ENCODE data around the gene OR5D13. TPM values are rescaled to one million over a fixed set of nuclear protein-coding genes. Genes with fewer than 3 reads are reported as not detected.
A peak's percentile ranks its signal among the peaks of the same experiment; 100 is the strongest.

Gene OR5D13, protein sequence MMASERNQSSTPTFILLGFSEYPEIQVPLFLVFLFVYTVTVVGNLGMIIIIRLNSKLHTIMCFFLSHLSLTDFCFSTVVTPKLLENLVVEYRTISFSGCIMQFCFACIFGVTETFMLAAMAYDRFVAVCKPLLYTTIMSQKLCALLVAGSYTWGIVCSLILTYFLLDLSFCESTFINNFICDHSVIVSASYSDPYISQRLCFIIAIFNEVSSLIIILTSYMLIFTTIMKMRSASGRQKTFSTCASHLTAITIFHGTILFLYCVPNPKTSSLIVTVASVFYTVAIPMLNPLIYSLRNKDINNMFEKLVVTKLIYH
- not detected in 2 replicates for total RNA-seq (2021)
- Bru-seq, nascent RNA, result not detected
- not detected for BruChase-seq, experiment 1, labeled RNA remaining after a 2-hour chase
- BruChase-seq, experiment 2, labeled RNA remaining after a 6-hour chase, result not detected
- long read RNA-seq, result 0 reads

- Histone ChIP-seq H3K27me3 (replicated peaks; ENCODE audit: insufficient read depth, low read depth, low read length, poor library complexity) (no peaks in the 10 kb centered on the region), H3K4me1 (ENCODE audit: insufficient read depth, low read length, poor library complexity, severe bottlenecking) (no peaks in the 10 kb centered on the region), H3K27ac (ENCODE audit: low read depth, low read length, poor library complexity, severe bottlenecking) (no peak within 1 kb of the TSS), H3K9me3 (ENCODE audit: low read depth, low read length, poor library complexity, severe bottlenecking) (peaks cover 18% of the 10 kb centered on the region), H3K36me3 (ENCODE audit: insufficient read depth, low read length, poor library complexity, severe bottlenecking) (no peaks in the 10 kb centered on the region), H3K4me3 (ENCODE audit: low read depth, low read length, poor library complexity, severe bottlenecking) (no peak within 1 kb of the TSS)
- no peak for DNase-seq (ENCODE audit: low spot score)
- ChIA-PET CTCF (no interaction called here), POLR2A (ENCODE audit: low non-redundant PET) (no interaction called here)
- no TSS peak for BruUV-seq (replicated peaks)
- intact Hi-C loops (cut with micrococcal nuclease; ENCODE audit: unreplicated experiment), result no loop called here
- no peak for TF ChIP-seq EZH2 (IDR thresholded peaks at IDR 0.05; ENCODE audit: borderline replicate concordance, low read depth, low read length, poor library complexity, severe bottlenecking)
- TF ChIP-seq, protein P1, sequence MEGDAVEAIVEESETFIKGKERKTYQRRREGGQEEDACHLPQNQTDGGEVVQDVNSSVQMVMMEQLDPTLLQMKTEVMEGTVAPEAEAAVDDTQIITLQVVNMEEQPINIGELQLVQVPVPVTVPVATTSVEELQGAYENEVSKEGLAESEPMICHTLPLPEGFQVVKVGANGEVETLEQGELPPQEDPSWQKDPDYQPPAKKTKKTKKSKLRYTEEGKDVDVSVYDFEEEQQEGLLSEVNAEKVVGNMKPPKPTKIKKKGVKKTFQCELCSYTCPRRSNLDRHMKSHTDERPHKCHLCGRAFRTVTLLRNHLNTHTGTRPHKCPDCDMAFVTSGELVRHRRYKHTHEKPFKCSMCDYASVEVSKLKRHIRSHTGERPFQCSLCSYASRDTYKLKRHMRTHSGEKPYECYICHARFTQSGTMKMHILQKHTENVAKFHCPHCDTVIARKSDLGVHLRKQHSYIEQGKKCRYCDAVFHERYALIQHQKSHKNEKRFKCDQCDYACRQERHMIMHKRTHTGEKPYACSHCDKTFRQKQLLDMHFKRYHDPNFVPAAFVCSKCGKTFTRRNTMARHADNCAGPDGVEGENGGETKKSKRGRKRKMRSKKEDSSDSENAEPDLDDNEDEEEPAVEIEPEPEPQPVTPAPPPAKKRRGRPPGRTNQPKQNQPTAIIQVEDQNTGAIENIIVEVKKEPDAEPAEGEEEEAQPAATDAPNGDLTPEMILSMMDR (conservative IDR thresholded peaks at IDR 0.05; ENCODE audit: low read depth, low read length), result no peak
Observed at GRCh38 chr11:55773138-55773537, at the start of gene OR5D13. OR5D13 (plus strand) TSS chr11:55773438; CDS start chr11:55773438, 0 bp downstream.

DNA sequence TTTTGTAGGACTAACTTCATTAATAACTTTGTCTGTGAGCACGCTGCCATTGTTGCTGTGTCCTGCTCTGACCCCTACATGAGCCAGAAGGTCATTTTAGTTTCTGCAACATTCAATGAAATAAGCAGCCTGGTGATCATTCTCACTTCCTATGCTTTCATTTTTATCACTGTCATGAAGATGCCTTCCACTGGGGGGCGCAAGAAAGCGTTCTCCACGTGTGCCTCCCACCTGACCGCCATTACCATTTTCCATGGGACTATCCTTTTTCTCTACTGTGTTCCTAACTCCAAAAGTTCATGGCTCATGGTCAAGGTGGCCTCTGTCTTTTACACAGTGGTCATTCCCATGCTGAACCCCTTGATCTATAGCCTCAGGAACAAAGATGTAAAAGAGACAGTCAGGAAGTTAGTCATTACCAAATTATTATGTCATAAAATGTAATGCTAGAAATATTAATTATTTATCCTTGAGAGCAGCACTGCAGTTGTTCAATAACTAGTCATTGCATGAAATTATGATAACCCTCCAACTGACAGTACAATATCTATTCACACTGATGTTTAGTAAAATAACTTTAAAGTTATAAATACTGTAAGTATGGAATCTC, 46.4 kb upstream of the OR5D13 start:
- H3K36me3 ChIP-seq (ENCODE audit: insufficient read depth, low read length, poor library complexity, severe bottlenecking), result no peaks in the 10 kb centered on the region
- peak; percentile 21 for DNase-seq (ENCODE audit: low spot score)
- no peaks in the 10 kb centered on the region for H3K9me3 ChIP-seq (ENCODE audit: low read depth, low read length, poor library complexity, severe bottlenecking)
- H3K27ac ChIP-seq (ENCODE audit: low read depth, low read length, poor library complexity, severe bottlenecking), result no peak overlapping the region
- no peak overlapping the region for H3K4me3 ChIP-seq (ENCODE audit: low read depth, low read length, poor library complexity, severe bottlenecking)
- no peaks in the 10 kb centered on the region for H3K4me1 ChIP-seq (ENCODE audit: insufficient read depth, low read length, poor library complexity, severe bottlenecking)
- BruUV-seq (replicated peaks), result no TSS peak
- no peaks in the 10 kb centered on the region for H3K27me3 ChIP-seq (replicated peaks; ENCODE audit: insufficient read depth, low read depth, low read length, poor library complexity)
- ChIA-PET CTCF (no interaction called here), POLR2A (ENCODE audit: low non-redundant PET) (no interaction called here)
- TF ChIP-seq, protein P1 (conservative IDR thresholded peaks at IDR 0.05; ENCODE audit: low read depth, low read length), result peak; percentile 56
- TF ChIP-seq EZH2 (IDR thresholded peaks at IDR 0.05; ENCODE audit: borderline replicate concordance, low read depth, low read length, poor library complexity, severe bottlenecking), result no peak
- intact Hi-C loops (cut with micrococcal nuclease; ENCODE audit: unreplicated experiment), result no loop called here

- H3K27me3 ChIP-seq (replicated peaks; ENCODE audit: insufficient read depth, low read depth, low read length, poor library complexity), result no peaks in the 10 kb centered on the region
- ChIA-PET POLR2A (ENCODE audit: low non-redundant PET) (no interaction called here), CTCF (no interaction called here)
- no peaks in the 10 kb centered on the region for H3K36me3 ChIP-seq (ENCODE audit: insufficient read depth, low read length, poor library complexity, severe bottlenecking)
- no peak for DNase-seq (ENCODE audit: low spot score)
- H3K27ac ChIP-seq (ENCODE audit: low read depth, low read length, poor library complexity, severe bottlenecking), result no peak overlapping the region
- H3K9me3 ChIP-seq (ENCODE audit: low read depth, low read length, poor library complexity, severe bottlenecking), result no peaks in the 10 kb centered on the region
- H3K4me1 ChIP-seq (ENCODE audit: insufficient read depth, low read length, poor library complexity, severe bottlenecking), result no peaks in the 10 kb centered on the region
- no peak for TF ChIP-seq EZH2 (IDR thresholded peaks at IDR 0.05; ENCODE audit: borderline replicate concordance, low read depth, low read length, poor library complexity, severe bottlenecking)
- TF ChIP-seq, protein P1 (conservative IDR thresholded peaks at IDR 0.05; ENCODE audit: low read depth, low read length), result no peak
- no TSS peak for BruUV-seq (replicated peaks)
- intact Hi-C loops (cut with micrococcal nuclease; ENCODE audit: unreplicated experiment), result no loop called here
- H3K4me3 ChIP-seq (ENCODE audit: low read depth, low read length, poor library complexity, severe bottlenecking), result no peak overlapping the region
Observed at GRCh38 chr11:55732936-55733335, 40.3 kb upstream of the OR5D13 start.
